SH-SY5Y (cell line): ENCODE measurements around the gene SMC3.

Source experiments
- GATA2 ChIP-seq: IDR thresholded peaks from 2 replicates; pipeline ENCODE4 v1.6.1; 2011; ENCODE audit warnings: mild to moderate bottlenecking, low read depth, low read length
- GATA3 ChIP-seq: IDR thresholded peaks from 2 replicates; pipeline ENCODE4 v1.6.1; 2011; ENCODE audit warnings: low read depth, mild to moderate bottlenecking, low read length, moderate library complexity

DNA sequence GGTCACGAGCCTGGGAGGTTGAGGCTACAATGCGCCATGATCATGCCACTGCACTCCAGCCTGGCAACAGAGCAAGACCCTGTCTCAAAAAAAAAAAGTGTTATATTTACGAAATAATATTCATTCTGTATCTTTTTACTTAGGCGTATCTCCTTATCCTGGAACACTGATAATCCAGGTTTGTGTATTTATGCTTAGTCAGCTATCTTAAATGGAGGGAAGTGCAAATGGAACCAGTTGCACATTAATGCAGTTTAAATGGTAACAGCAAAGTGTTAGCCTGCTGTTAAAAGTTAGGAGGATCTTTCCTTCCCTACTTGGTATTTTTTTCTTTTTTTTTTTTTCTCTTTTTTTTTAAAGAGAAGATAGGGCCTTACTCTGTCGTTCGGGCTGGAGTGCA, 40.6 kb downstream of the SMC3 start:
- no peak for TF ChIP-seq GATA2
- no peak for TF ChIP-seq GATA3
